Calu3 (cell line): Measurements from ENCODE around the gene ANKRD12. TPM values are rescaled to one million over a fixed set of nuclear protein-coding genes. Genes with fewer than 3 reads are reported as not detected.

ENCODE experiments used
- BruUV-seq: library from RNA; stranded (reverse); fragments of 400-500 nt; replicated peaks from 2 replicates; lab custom pipeline; 2021; lab: Mats Ljungman, UMichigan
- CTCF ChIA-PET: fragments of 300-600 bp; sonication (Branson Sonifier 250); formaldehyde crosslinking; loops from one replicate; lab custom pipeline; 2022; ENCODE audit warnings: antibody characterized with exemption; lab: Charles Lee
- DNase-seq: peaks from one replicate; pipeline ENCODE4 v3.0.0; 2022
- H3K27ac Mint-ChIP-seq: one replicate; pipeline ENCODE4 v1.8.0; 2022; ENCODE audit warnings: mixed read lengths; ENCODE audit not compliant: unreplicated experiment
- H3K27me3 Mint-ChIP-seq: one replicate; pipeline ENCODE4 v1.8.0; 2022; ENCODE audit warnings: mixed read lengths; ENCODE audit not compliant: unreplicated experiment
- H3K36me3 Mint-ChIP-seq: one replicate; pipeline ENCODE4 v1.8.0; 2022; ENCODE audit warnings: mild to moderate bottlenecking, moderate library complexity, mixed read lengths; ENCODE audit not compliant: insufficient read depth, unreplicated experiment
- H3K4me1 Mint-ChIP-seq: one replicate; pipeline ENCODE4 v1.8.0; 2022; ENCODE audit warnings: mild to moderate bottlenecking, low read depth, mixed read lengths; ENCODE audit not compliant: unreplicated experiment
- H3K4me3 Mint-ChIP-seq: one replicate; pipeline ENCODE4 v1.8.0; 2022; ENCODE audit warnings: mild to moderate bottlenecking, low read depth, moderate library complexity, mixed read lengths; ENCODE audit not compliant: unreplicated experiment
- H3K9me3 Mint-ChIP-seq: one replicate; pipeline ENCODE4 v1.8.0; 2022; ENCODE audit warnings: low read depth, mixed read lengths; ENCODE audit not compliant: unreplicated experiment
- CTCF ChIP-seq: fragments of 200-600 bp; IDR thresholded peaks from one replicate; pipeline ENCODE4 v1.8.0; 2022; ENCODE audit warnings: antibody characterized with exemption; ENCODE audit not compliant: unreplicated experiment
- intact Hi-C: fragments of 100-400 bp; cut with micrococcal nuclease; formaldehyde crosslinking; loops from one replicate; pipeline ENCODE4 v1.10.0; 2022; ENCODE audit not compliant: unreplicated experiment
- total RNA-seq: library from RNA; stranded (reverse); gene quantifications from 2 replicates; pipeline ENCODE4 v1.2.3, GENCODE V29; 2022

Gene ANKRD12
- total RNA-seq, 1 experiment from 2014 or later, result 40.7 TPM

- CTCF ChIA-PET, result no interaction called here
- Mint-ChIP-seq H3K27ac (no peak overlapping the region), H3K9me3 (peaks cover 10% of the 10 kb centered on the region), H3K4me3 (no peak overlapping the region), H3K27me3 (peaks cover 28% of the 10 kb centered on the region), H3K36me3 (no peaks in the 10 kb centered on the region), H3K4me1 (peaks cover 14% of the 10 kb centered on the region)
- BruUV-seq, result no TSS peak
- intact Hi-C loops, result no loop called here
- no peak for TF ChIP-seq CTCF
- DNase-seq, result no peak
These were observed 184.5 kb downstream of the ANKRD12 start for GRCh38 chr18:9321017-9321452.

- CTCF ChIA-PET, result no interaction called here
- intact Hi-C loops, result no loop called here
- Mint-ChIP-seq H3K4me1 (peaks cover 14% of the 10 kb centered on the region), H3K27ac (no peak overlapping the region), H3K36me3 (no peaks in the 10 kb centered on the region), H3K9me3 (peaks cover 10% of the 10 kb centered on the region), H3K27me3 (peaks cover 28% of the 10 kb centered on the region), H3K4me3 (no peak overlapping the region)
- BruUV-seq, result no TSS peak
- DNase-seq, result no peak
- TF ChIP-seq CTCF, result no peak
These were observed 185.2 kb downstream of the ANKRD12 start for GRCh38 chr18:9321736-9322135.

GRCh38 chr18:9322744-9323143, 186.2 kb downstream of the ANKRD12 start:
- H3K27ac Mint-ChIP-seq, result no peak overlapping the region
- BruUV-seq, result no TSS peak
- H3K36me3 Mint-ChIP-seq, result no peaks in the 10 kb centered on the region
- peaks cover 10% of the 10 kb centered on the region for H3K9me3 Mint-ChIP-seq
- intact Hi-C loops, result no loop called here
- no peak for DNase-seq
- CTCF ChIA-PET, result no interaction called here
- H3K27me3 Mint-ChIP-seq, result peaks cover 28% of the 10 kb centered on the region
- peaks cover 14% of the 10 kb centered on the region for H3K4me1 Mint-ChIP-seq
- no peak for TF ChIP-seq CTCF
- H3K4me3 Mint-ChIP-seq, result no peak overlapping the region

GRCh38 chr18:9323750-9324445, 187.3 kb downstream of the ANKRD12 start:
- Mint-ChIP-seq H3K27ac (no peak overlapping the region), H3K27me3 (peaks cover 28% of the 10 kb centered on the region), H3K36me3 (no peaks in the 10 kb centered on the region), H3K4me1 (peaks cover 14% of the 10 kb centered on the region), H3K4me3 (no peak overlapping the region), H3K9me3 (peaks cover 10% of the 10 kb centered on the region)
- CTCF ChIA-PET, result no interaction called here
- TF ChIP-seq CTCF, result no peak
- intact Hi-C loops, result no loop called here
- no peak for DNase-seq
- BruUV-seq, result no TSS peak
